Activated T-cell treated with anti-CD3 and anti-CD28 coated beads, Interleukin-2, amount 50 U/mL, for 4 hours (primary cell): ENCODE data around the gene NR4A3. TPM values are rescaled to one million over a fixed set of nuclear protein-coding genes. Genes with fewer than 3 reads are reported as not detected.

Experiments used
- ATAC-seq, 2 donors: fragments of 200-7000 bp; cut with Tn5 transposase; one replicate each; pipeline ENCODE4 v1.10.0; 2021
- DNase-seq: peaks from one replicate; pipeline ENCODE4 v3.0.0-alpha.2; 2020
- H3K27me3 Mint-ChIP-seq: one replicate; pipeline ENCODE4 v1.8.0; 2021; ENCODE audit warnings: low read depth, mixed read lengths
- H3K36me3 Mint-ChIP-seq: one replicate; pipeline ENCODE4 v1.8.0; 2022; ENCODE audit warnings: mixed read lengths; ENCODE audit not compliant: insufficient read depth
- H3K4me1 Mint-ChIP-seq: one replicate; pipeline ENCODE4 v1.8.0; 2021; ENCODE audit warnings: low read depth, mixed read lengths
- H3K4me3 Mint-ChIP-seq: one replicate; pipeline ENCODE4 v1.8.0; 2021; ENCODE audit warnings: mild to moderate bottlenecking, moderate library complexity, mixed read lengths
- H3K9me3 Mint-ChIP-seq: one replicate; pipeline ENCODE4 v1.8.0; 2021; ENCODE audit warnings: mixed read lengths
- total RNA-seq, 3 donors: library from RNA; stranded (reverse); gene quantifications; one replicate each; pipeline ENCODE4 v1.2.1, GENCODE V29; 2021

The NR4A3 gene
- total RNA-seq, 3 donors from 2014 or later: 23.2 to 26.5 (median 24.9) TPM

- ATAC-seq (no peak), DNase-seq (no peak)
- Mint-ChIP-seq H3K27me3 (no peaks in the 10 kb centered on the region), H3K36me3 (peaks cover 34% of the 10 kb centered on the region), H3K4me3 (no peak overlapping the region), H3K9me3 (no peaks in the 10 kb centered on the region), H3K4me1 (peaks cover 2% of the 10 kb centered on the region)
These were observed 42.3 kb downstream of the NR4A3 start for GRCh38 chr9:99863955-99864354.

GRCh38 chr9:99866398-99866797 lies 44.7 kb downstream of the NR4A3 start:
- Mint-ChIP-seq H3K4me1 (peaks cover 2% of the 10 kb centered on the region), H3K9me3 (no peaks in the 10 kb centered on the region), H3K36me3 (peaks cover 22% of the 10 kb centered on the region), H3K4me3 (no peak overlapping the region), H3K27me3 (no peaks in the 10 kb centered on the region)
- no peak for DNase-seq
- ATAC-seq: no peak

GRCh38 chr9:99867536-99867935 lies 45.9 kb downstream of the NR4A3 start:
- no peaks in the 10 kb centered on the region for H3K27me3 Mint-ChIP-seq
- ATAC-seq (no peak), DNase-seq (no peak)
- H3K36me3 Mint-ChIP-seq: peaks cover 18% of the 10 kb centered on the region
- H3K4me3 Mint-ChIP-seq: no peak overlapping the region
- H3K9me3 Mint-ChIP-seq: no peaks in the 10 kb centered on the region
- H3K4me1 Mint-ChIP-seq: peaks cover 2% of the 10 kb centered on the region

GRCh38 chr9:99867968-99868367 lies 46.3 kb downstream of the NR4A3 start:
- H3K27me3 Mint-ChIP-seq: no peaks in the 10 kb centered on the region
- H3K4me3 Mint-ChIP-seq: no peak overlapping the region
- no peaks in the 10 kb centered on the region for H3K9me3 Mint-ChIP-seq
- no peak for DNase-seq
- peaks cover 2% of the 10 kb centered on the region for H3K4me1 Mint-ChIP-seq
- no peak for ATAC-seq
- peaks cover 16% of the 10 kb centered on the region for H3K36me3 Mint-ChIP-seq

- Mint-ChIP-seq H3K4me3 (no peak overlapping the region), H3K4me1 (peaks cover 5% of the 10 kb centered on the region), H3K9me3 (no peaks in the 10 kb centered on the region), H3K27me3 (no peaks in the 10 kb centered on the region), H3K36me3 (peaks cover 7% of the 10 kb centered on the region)
- DNase-seq (no peak), ATAC-seq (no peak)
These were observed 47.2 kb downstream of the NR4A3 start for GRCh38 chr9:99868845-99869244.

GRCh38 chr9:99870126-99870525 lies 48.4 kb downstream of the NR4A3 start:
- ATAC-seq (no peak), DNase-seq (no peak)
- Mint-ChIP-seq H3K4me1 (peaks cover 9% of the 10 kb centered on the region), H3K4me3 (no peak overlapping the region), H3K27me3 (no peaks in the 10 kb centered on the region), H3K36me3 (peaks cover 7% of the 10 kb centered on the region), H3K9me3 (no peaks in the 10 kb centered on the region)

GRCh38 chr9:99873531-99873930 lies 51.8 kb downstream of the NR4A3 start:
- ATAC-seq (peak; percentile 65 to 75), DNase-seq (no peak)
- H3K36me3 Mint-ChIP-seq: no peaks in the 10 kb centered on the region
- H3K27me3 Mint-ChIP-seq: no peaks in the 10 kb centered on the region
- peaks cover 6% of the 10 kb centered on the region for H3K4me1 Mint-ChIP-seq
- no peak overlapping the region for H3K4me3 Mint-ChIP-seq
- no peaks in the 10 kb centered on the region for H3K9me3 Mint-ChIP-seq

- peaks cover 6% of the 10 kb centered on the region for H3K4me1 Mint-ChIP-seq
- H3K9me3 Mint-ChIP-seq: no peaks in the 10 kb centered on the region
- no peaks in the 10 kb centered on the region for H3K36me3 Mint-ChIP-seq
- ATAC-seq (peak; percentile 67 to 77), DNase-seq (no peak)
- H3K27me3 Mint-ChIP-seq: no peaks in the 10 kb centered on the region
- no peak overlapping the region for H3K4me3 Mint-ChIP-seq
These were observed 52.4 kb downstream of the NR4A3 start for GRCh38 chr9:99873943-99874584.

- no peaks in the 10 kb centered on the region for H3K9me3 Mint-ChIP-seq
- H3K36me3 Mint-ChIP-seq: peaks cover 2% of the 10 kb centered on the region
- no peak for ATAC-seq
- no peak overlapping the region for H3K4me3 Mint-ChIP-seq
- no peak for DNase-seq
- peaks cover 6% of the 10 kb centered on the region for H3K4me1 Mint-ChIP-seq
- no peaks in the 10 kb centered on the region for H3K27me3 Mint-ChIP-seq
These were observed 54.5 kb downstream of the NR4A3 start for GRCh38 chr9:99876190-99876589.

- no peaks in the 10 kb centered on the region for H3K27me3 Mint-ChIP-seq
- H3K36me3 Mint-ChIP-seq: peaks cover 2% of the 10 kb centered on the region
- no peak overlapping the region for H3K4me3 Mint-ChIP-seq
- H3K4me1 Mint-ChIP-seq: peaks cover 6% of the 10 kb centered on the region
- no peak for ATAC-seq
- no peaks in the 10 kb centered on the region for H3K9me3 Mint-ChIP-seq
- no peak for DNase-seq
These were observed 57.0 kb downstream of the NR4A3 start for GRCh38 chr9:99878651-99879050.

- H3K4me1 Mint-ChIP-seq: no peaks in the 10 kb centered on the region
- DNase-seq (no peak), ATAC-seq (no peak)
- no peak overlapping the region for H3K4me3 Mint-ChIP-seq
- H3K36me3 Mint-ChIP-seq: peaks cover 2% of the 10 kb centered on the region
- no peaks in the 10 kb centered on the region for H3K9me3 Mint-ChIP-seq
- H3K27me3 Mint-ChIP-seq: no peaks in the 10 kb centered on the region
These were observed 60.1 kb downstream of the NR4A3 start for GRCh38 chr9:99881769-99882168.

GRCh38 chr9:99885747-99886146 lies 64.1 kb downstream of the NR4A3 start:
- Mint-ChIP-seq H3K27me3 (no peaks in the 10 kb centered on the region), H3K4me1 (no peaks in the 10 kb centered on the region), H3K36me3 (no peaks in the 10 kb centered on the region), H3K4me3 (no peak overlapping the region), H3K9me3 (no peaks in the 10 kb centered on the region)
- DNase-seq (no peak), ATAC-seq (no peak)

GRCh38 chr9:99889120-99889519 lies 67.4 kb downstream of the NR4A3 start:
- ATAC-seq: no peak
- no peaks in the 10 kb centered on the region for H3K9me3 Mint-ChIP-seq
- no peaks in the 10 kb centered on the region for H3K27me3 Mint-ChIP-seq
- H3K36me3 Mint-ChIP-seq: no peaks in the 10 kb centered on the region
- H3K4me3 Mint-ChIP-seq: no peak overlapping the region
- no peaks in the 10 kb centered on the region for H3K4me1 Mint-ChIP-seq
- no peak for DNase-seq

GRCh38 chr9:99894826-99895225 lies 73.1 kb downstream of the NR4A3 start:
- no peaks in the 10 kb centered on the region for H3K36me3 Mint-ChIP-seq
- peaks cover 12% of the 10 kb centered on the region for H3K27me3 Mint-ChIP-seq
- H3K4me1 Mint-ChIP-seq: no peaks in the 10 kb centered on the region
- DNase-seq (no peak), ATAC-seq (no peak)
- no peak overlapping the region for H3K4me3 Mint-ChIP-seq
- no peaks in the 10 kb centered on the region for H3K9me3 Mint-ChIP-seq

GRCh38 chr9:99895510-99895909 lies 73.8 kb downstream of the NR4A3 start:
- Mint-ChIP-seq H3K4me1 (no peaks in the 10 kb centered on the region), H3K36me3 (no peaks in the 10 kb centered on the region)

GRCh38 chr9:99896119-99896518 lies 74.4 kb downstream of the NR4A3 start:
- ATAC-seq (no peak), DNase-seq (no peak)
- H3K9me3 Mint-ChIP-seq: no peaks in the 10 kb centered on the region
- H3K36me3 Mint-ChIP-seq: no peaks in the 10 kb centered on the region
- H3K27me3 Mint-ChIP-seq: peaks cover 12% of the 10 kb centered on the region
- no peak overlapping the region for H3K4me3 Mint-ChIP-seq
- no peaks in the 10 kb centered on the region for H3K4me1 Mint-ChIP-seq

More at GRCh38 chr9:99895510-99895909, 73.8 kb downstream of the NR4A3 start:
- Mint-ChIP-seq H3K27me3 (peaks cover 12% of the 10 kb centered on the region), H3K4me3 (no peak overlapping the region), H3K9me3 (no peaks in the 10 kb centered on the region)
- ATAC-seq: no peak
- no peak for DNase-seq
